HG03060 (cell line): ENCODE data around the gene ODAD3.
"Not testable (repeated sequence)": the region's sequence is repeated elsewhere in the genome, so short reads cannot be mapped to it uniquely, and the experiment has no call there.

Experiments used
- ATAC-seq: cut with Tn5 transposase; IDR thresholded peaks from one replicate; pipeline ENCODE4 v1.9.1; 2021; ENCODE audit warnings: low read depth, moderate number of reproducible peaks; ENCODE audit not compliant: unreplicated experiment

ODAD3 gene

GRCh38 chr19:11408591-11408990 is 26.3 kb downstream of the ODAD3 start:
- ATAC-seq, result no peak

- ATAC-seq, result not testable (repeated sequence)
These were observed 28.2 kb downstream of the ODAD3 start for GRCh38 chr19:11406703-11407236.

GRCh38 chr19:11405846-11406643 is 28.9 kb downstream of the ODAD3 start:
- ATAC-seq, result no peak

DNA sequence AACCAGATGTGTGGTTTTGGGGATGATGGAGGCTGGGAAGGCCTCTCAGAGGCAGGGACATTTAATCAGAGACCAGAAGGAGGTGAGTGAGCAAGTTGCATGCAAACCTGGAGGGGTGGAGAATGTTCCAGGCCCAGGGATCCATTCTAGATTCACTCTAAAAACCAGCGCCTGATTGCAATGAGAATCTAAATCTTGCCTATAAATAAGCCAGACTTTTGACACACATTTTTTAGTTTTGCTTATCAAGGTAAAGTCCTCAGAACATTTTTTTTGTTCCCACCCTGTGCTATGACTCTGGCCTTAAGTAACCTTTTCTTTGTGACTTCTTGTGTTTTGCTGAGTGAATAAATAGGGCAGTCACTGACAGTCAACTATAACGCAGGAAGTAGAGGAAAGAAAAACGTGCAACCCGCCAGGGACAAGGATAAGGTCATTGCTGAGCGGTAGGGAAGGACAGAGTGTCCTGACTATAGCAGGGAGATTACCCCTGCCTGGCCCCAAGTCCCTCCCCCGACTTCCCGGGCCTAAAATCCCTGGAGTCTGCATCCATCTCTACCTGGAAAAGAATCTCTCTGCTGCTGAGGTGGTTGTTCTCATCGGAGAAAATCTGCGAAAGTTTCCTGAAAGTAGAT is 30.2 kb downstream of the ODAD3 start:
- no peak for ATAC-seq

GRCh38 chr19:11401808-11402543 is 32.9 kb downstream of the ODAD3 start:
- no peak for ATAC-seq

DNA sequence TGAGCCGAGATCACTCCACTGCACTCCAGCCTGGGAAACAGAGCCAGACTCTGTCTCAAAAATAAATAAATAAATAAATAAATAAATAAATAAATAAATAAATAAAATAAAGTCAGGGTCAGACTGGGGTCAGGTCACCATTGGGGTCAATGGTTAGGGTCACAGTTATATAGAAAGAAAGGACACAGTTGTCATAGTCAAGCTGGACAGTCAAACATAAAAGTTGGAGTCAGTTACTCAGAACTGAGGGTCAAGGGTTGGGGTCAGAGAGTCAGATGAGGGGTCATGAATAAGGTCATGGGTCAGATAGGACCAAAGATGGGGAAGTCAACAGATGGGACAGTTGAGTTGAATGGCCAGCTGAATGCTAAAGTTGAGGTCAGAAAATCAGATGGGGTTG is 34.1 kb downstream of the ODAD3 start:
- ATAC-seq, result no peak

GRCh38 chr19:11399667-11400066 is 35.3 kb downstream of the ODAD3 start:
- ATAC-seq, result no peak

- no peak for ATAC-seq
These were observed 37.8 kb downstream of the ODAD3 start for GRCh38 chr19:11397089-11397610.

- no peak for ATAC-seq
These were observed 43.8 kb downstream of the ODAD3 start for GRCh38 chr19:11390933-11391680.

GRCh38 chr19:11390359-11390758 is 44.6 kb downstream of the ODAD3 start:
- ATAC-seq, result no peak

- no peak for ATAC-seq
These were observed 47.5 kb downstream of the ODAD3 start for GRCh38 chr19:11387162-11388034.

DNA sequence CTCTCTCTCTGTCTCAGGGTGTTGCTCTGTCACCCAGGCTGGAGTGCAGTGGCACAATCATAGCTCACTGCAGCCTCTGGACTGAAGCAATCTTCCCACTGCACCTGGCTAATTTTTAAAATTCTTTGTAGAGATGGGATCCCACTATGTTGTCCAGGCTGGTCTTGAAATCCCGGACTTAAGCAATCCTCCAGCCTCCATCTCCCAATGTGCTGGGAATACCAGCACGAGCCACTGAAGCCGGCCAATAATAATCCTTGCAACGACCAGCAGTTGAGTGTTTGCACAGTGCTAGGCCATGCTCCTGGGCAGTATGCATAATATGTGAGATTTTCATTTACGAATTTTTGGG is 50.2 kb downstream of the ODAD3 start:
- ATAC-seq, result no peak

GRCh38 chr19:11383706-11384048 is 51.2 kb downstream of the ODAD3 start:
- no peak for ATAC-seq

DNA sequence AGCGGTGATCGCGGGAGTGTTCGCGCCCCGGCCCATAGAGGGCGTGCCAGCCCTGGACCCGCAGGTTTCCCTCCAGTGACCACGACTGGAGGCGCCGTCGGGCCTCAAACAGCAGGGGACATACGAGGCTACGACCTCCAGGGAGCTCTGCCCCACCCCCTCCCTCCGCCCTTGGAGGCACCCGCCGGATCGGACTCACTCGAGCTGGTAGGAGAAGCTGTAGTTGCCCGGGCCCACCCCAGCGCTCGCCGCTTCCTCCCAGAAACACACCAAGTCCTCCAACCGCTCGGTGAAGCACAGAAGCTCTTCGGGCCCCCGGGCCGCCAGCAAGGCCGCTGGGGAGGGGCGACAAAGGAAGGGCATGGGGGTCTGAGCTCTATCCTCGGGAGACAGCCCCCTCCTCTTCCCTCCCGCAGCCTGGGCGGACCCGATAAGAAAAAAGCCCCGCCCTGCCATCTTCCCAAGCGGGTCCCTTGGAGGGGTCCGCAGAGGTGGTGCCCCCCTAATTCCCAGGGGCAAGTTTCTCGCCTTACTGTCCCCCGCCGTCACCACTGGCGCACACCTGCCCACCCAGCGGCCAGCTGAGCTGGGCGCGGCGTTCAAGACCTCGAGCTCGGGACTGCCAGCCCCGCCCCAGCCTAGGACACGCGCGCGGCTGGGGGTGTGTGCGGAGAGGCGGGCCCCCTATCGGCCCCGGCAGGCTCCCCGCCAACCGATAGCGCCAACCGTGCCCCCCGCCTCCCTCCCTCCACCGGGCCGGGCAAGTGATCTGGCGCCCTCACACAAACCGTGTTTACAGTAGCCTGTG is 51.8 kb downstream of the ODAD3 start:
- ATAC-seq, result no peak

DNA sequence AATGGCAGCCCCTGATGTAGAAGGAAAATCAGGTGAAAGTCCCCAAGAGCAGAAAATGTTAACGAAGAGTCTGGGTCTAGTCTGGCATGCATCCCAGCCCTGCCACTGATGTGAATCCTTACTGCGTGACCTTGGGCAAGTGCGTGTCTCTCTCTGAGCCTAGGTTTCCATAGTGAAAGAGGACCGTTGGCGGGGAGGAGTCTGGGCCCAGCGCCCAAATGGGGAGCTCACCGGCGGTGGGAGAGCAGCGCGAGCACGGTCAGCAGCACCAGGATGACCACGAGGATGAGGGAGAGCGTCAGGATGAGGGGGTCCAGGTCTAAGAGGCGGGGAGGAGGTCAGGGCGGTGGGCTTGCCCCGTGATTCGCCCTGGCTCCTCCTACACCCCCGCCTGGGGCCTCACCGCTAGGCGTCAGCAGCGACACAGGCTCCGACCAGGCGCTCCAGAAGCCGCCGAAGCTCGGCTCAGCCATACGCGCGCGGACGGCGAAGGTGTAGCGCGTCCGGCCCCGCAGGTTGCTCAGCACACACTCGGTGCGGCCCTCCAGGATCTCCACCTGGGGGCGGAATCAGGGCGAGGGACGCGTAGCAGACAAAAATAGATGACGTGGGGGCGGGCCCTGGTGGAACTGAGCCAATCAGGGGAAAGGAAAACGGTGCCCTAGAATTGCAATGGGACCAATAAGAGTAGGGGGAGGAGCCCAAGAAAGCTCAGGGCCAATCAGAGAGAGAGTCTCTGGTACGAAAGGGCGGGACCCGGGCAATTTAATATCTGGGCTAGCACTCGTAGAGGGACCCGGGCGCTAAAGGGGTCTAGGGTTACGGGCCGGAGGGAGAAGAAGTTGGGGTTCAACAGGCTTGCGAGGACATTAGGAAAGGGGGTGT is 54.0 kb downstream of the ODAD3 start:
- peak; percentile 51 for ATAC-seq

DNA sequence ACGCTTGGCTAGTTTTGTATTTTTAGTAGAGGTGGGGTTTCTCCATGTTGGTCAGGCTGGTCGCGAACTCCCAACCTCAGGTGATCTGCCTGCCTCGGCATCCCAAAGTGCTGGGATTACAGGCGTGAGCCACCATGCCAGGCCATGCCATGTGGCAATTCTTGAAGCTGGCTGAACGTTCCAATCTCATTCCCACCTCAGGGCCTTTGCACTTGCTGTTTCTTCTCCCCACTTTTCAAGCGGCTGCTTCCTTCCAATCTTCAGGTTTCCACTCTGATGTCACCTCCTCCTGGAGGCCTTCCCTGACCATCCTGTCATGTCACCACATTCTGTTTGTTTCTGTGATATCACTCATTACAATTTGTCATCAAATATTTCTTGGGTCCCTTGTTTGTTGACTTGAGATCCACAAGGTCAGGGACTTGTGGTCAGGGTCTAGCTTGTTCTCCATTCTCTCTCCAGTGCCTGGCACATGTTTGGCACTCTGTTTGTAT is 55.0 kb downstream of the ODAD3 start:
- no peak for ATAC-seq

DNA sequence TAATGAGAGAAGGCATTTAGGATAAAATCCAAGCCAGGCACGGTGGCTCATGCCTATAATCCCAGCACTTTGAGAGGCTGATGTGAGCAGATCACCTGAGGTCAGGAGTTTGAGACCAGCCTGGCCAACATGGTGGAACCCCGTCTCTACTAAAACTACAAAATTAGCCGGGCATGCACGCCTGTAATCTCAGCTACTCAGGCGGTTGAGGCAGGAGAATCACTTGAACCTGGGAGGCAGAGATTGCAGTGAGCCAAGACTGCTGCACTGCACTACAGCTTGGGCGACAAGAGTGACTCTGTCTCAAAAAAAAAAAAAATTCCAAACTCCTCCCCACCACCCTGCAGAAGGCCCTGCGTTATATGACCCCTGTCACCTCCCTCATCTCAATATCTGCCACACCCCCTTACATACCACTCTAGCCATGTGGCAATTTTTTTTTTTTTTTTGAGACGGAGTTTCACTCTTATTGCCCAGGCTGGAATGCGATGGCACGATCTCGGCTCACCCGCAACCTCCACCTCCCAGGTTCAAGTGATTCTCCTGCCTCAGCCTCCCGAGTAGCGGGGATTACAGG is 55.6 kb downstream of the ODAD3 start:
- not testable (repeated sequence) for ATAC-seq
